Small intestine (tissue), 7 donors: ENCODE results near the gene ERC1. TPM values are rescaled to one million over a fixed set of nuclear protein-coding genes. Genes with fewer than 3 reads are reported as not detected.

Experiments used
- DNase-seq, 2 donors: peaks; one replicate each; pipeline versions ENCODE4 v3.0.0 to v3.0.0-alpha.2; 2013
- FAIRE-seq: peaks from 2 replicates; lab custom pipeline; 2012; peaks lifted over from hg19 to GRCh38; lab: Jason Lieb, UNC
- H3K27ac ChIP-seq, 3 donors: one replicate each; pipeline ENCODE4 v1.5.1; 2013; ENCODE audit warnings: low read length in 2 of 3, mild to moderate bottlenecking in 2 of 3, control low read depth in 1 of 3, inconsistent platforms in 1 of 3, low read depth in 1 of 3, moderate library complexity in 1 of 3
- H3K27me3 ChIP-seq, 3 donors: one replicate each; pipeline ENCODE4 v1.6.1; 2013; ENCODE audit warnings: low read length in 3 of 3, inconsistent platforms in 1 of 3; ENCODE audit not compliant: control insufficient read depth in 3 of 3, insufficient read depth in 3 of 3
- H3K36me3 ChIP-seq, 3 donors: one replicate each; pipeline ENCODE4 v1.6.1; 2013; ENCODE audit warnings: low read length in 3 of 3, inconsistent platforms in 1 of 3, low read depth in 1 of 3, mild to moderate bottlenecking in 1 of 3, moderate library complexity in 1 of 3; ENCODE audit not compliant: control insufficient read depth in 3 of 3, insufficient read depth in 2 of 3
- H3K4me1 ChIP-seq, 3 donors: one replicate each; pipeline ENCODE4 v1.6.1; 2013; ENCODE audit warnings: low read length in 2 of 3, inconsistent platforms in 1 of 3, low read depth in 1 of 3, mild to moderate bottlenecking in 1 of 3, moderate library complexity in 1 of 3; ENCODE audit not compliant: control insufficient read depth in 3 of 3, insufficient read depth in 2 of 3
- H3K4me3 ChIP-seq, 3 donors: one replicate each; pipeline ENCODE4 v1.5.1; 2013; ENCODE audit warnings: low read length in 3 of 3, control low read depth in 1 of 3, inconsistent platforms in 1 of 3, low read depth in 1 of 3, mild to moderate bottlenecking in 1 of 3, moderate library complexity in 1 of 3
- H3K9me3 ChIP-seq, 2 donors: one replicate each; pipeline ENCODE4 v1.6.1; 2013; ENCODE audit warnings: low read depth in 1 of 2, low read length in 1 of 2; ENCODE audit not compliant: control insufficient read depth in 2 of 2, insufficient read depth in 1 of 2
- WGBS, 3 donors: extraction: QIAGEN DNeasy Blood & Tissue Kit; methylation state at CpG; one replicate each; pipeline ENCODE4 v1.1.7; 2013; 5-methylcytosine and 5-hydroxymethylcytosine counted together
- polyA plus RNA-seq, 4 donors: library from polyadenylated mRNA; stranded (reverse) in 3 of 4; unstranded in 1 of 4; fragments of 200-250 nt in 3 of 4; fragments of 120-200 nt in 1 of 4; gene quantifications; one replicate each; pipeline versions ENCODE4 v1.2.1 to v1.2.3, GENCODE V29; 2013
- donor health status: healthy with polysubstance abuse.
- donor health status: control.
- donor health status: control.
- donor health status: Bipolar disorder and iron deficiency.
- donor health status: healthy.

ERC1 gene
- polyA plus RNA-seq, 4 donors, result 1.8 to 16.7 (median 6.1) TPM

DNA sequence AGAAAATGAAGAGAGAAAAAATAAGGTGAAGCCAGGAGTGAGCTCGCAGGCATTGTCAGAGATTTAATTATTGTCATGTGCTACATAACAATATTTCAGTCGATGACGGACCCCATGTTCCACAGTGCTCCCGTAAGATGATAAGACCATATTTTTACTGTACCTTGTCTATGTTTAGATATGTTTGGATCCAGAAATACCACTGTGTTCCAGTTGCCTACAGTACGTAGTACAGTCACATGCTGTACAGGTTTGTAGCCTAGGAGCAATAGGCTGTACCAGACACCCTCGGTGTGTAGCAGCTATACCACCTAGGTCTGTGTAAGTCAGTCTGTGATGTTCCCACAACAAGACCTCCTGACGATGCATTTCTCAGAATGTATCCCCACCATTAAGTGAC, 465.9 kb downstream of the ERC1 start:
- no peak for DNase-seq
- Histone ChIP-seq H3K27ac (no peak overlapping the region), H3K4me3 (no peak overlapping the region), H3K36me3 (peaks cover 0 to 6% (median 0%) of the 10 kb centered on the region in 3 donors), H3K27me3 (no peaks in the 10 kb centered on the region), H3K4me1 (no peaks in the 10 kb centered on the region), H3K9me3 (no peaks in the 10 kb centered on the region)
- no peak for FAIRE-seq
- 94 to 97% (median 96%) methylated on average over 7 of the region's 7 CpGs for WGBS, 3 donors

DNA sequence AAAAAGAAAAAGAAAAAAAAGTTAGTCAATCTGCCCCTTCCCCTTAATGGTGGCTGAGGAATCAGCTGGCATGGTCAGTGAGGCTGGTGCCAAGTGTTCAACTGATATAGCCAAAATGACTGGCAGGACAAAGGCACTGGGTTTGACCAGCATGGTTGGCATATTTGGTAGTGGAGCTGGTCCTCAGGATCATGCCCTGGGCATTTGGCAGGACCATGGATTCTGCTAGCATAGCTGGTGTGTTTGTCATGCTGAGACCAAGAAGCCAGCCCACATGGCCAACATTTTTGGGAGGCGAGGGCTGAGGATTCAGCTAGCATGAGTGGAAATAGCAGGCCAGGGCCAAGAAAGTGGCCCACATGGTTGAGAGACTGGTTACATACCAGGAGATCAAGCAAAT, 466.9 kb downstream of the ERC1 start:
- no peaks in the 10 kb centered on the region for H3K27me3 ChIP-seq
- H3K36me3 ChIP-seq, result peaks cover 0 to 6% (median 0%) of the 10 kb centered on the region in 3 donors
- no peak for FAIRE-seq
- 90 to 96% (median 96%) methylated on average over 1 of the region's 1 CpG for WGBS, 3 donors
- no peak for DNase-seq
- no peak overlapping the region for H3K27ac ChIP-seq
- H3K4me3 ChIP-seq, result no peak overlapping the region
- no peaks in the 10 kb centered on the region for H3K9me3 ChIP-seq
- H3K4me1 ChIP-seq, result no peaks in the 10 kb centered on the region

GRCh38 chr12:1459339-1459738, 468.3 kb downstream of the ERC1 start:
- 90 to 94% (median 94%) methylated on average over 2 of the region's 2 CpGs for WGBS, 3 donors
- Histone ChIP-seq H3K27me3 (no peaks in the 10 kb centered on the region), H3K4me3 (no peak overlapping the region), H3K36me3 (peaks cover 0 to 2% (median 0%) of the 10 kb centered on the region in 3 donors), H3K27ac (no peak overlapping the region), H3K4me1 (no peaks in the 10 kb centered on the region), H3K9me3 (no peaks in the 10 kb centered on the region)
- DNase-seq (no peak), FAIRE-seq (no peak)

- Histone ChIP-seq H3K27ac (no peak overlapping the region), H3K4me1 (no peaks in the 10 kb centered on the region), H3K36me3 (peaks cover 0 to 7% (median 0%) of the 10 kb centered on the region in 3 donors), H3K9me3 (no peaks in the 10 kb centered on the region), H3K27me3 (no peaks in the 10 kb centered on the region), H3K4me3 (no peak overlapping the region)
- DNase-seq, result no peak
- no peak for FAIRE-seq
- 87 to 94% (median 90%) methylated on average over 10 of the region's 10 CpGs for WGBS, 3 donors
Observed at GRCh38 chr12:1463073-1463905, 472.3 kb downstream of the ERC1 start.

DNA sequence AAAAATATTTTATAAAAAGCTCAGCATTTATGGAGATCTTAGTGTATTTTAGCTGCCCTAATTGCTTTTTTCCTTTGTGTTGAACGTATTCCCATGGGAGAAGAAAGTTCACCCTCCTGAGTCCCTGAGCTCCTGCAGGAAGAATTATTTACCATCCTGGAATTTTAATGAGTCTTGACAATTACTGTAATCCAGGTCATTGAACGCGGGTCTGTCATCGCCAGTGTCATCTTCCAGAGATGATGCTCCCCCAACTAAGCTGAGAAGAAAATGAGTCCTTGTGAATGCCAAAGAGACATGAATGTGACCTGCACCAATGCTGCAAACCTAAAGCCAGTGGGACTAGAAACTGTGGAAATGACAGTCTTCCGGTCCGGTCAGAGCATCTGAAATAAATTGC, 473.9 kb downstream of the ERC1 start:
- no peak for FAIRE-seq

GRCh38 chr12:1465990-1466389, 475.0 kb downstream of the ERC1 start:
- FAIRE-seq (no peak), DNase-seq (no peak)
- Histone ChIP-seq H3K4me3 (no peak overlapping the region), H3K36me3 (peaks cover 0 to 11% (median 0%) of the 10 kb centered on the region in 3 donors), H3K4me1 (no peaks in the 10 kb centered on the region), H3K27ac (no peak overlapping the region), H3K27me3 (no peaks in the 10 kb centered on the region), H3K9me3 (no peaks in the 10 kb centered on the region)
- WGBS, 3 donors, result 97 to 100% (median 97%) methylated on average over 11 of the region's 11 CpGs

More for the DNA sequence above, 473.9 kb downstream of the ERC1 start:
- no peak overlapping the region for H3K4me3 ChIP-seq
- H3K4me1 ChIP-seq, result no peaks in the 10 kb centered on the region
- no peak for DNase-seq
- WGBS, 3 donors, result 94 to 96% (median 94%) methylated on average over 6 of the region's 6 CpGs
- no peaks in the 10 kb centered on the region for H3K9me3 ChIP-seq
- no peaks in the 10 kb centered on the region for H3K27me3 ChIP-seq
- H3K36me3 ChIP-seq, result peaks cover 0 to 11% (median 0%) of the 10 kb centered on the region in 3 donors
- H3K27ac ChIP-seq, result no peak overlapping the region

DNA sequence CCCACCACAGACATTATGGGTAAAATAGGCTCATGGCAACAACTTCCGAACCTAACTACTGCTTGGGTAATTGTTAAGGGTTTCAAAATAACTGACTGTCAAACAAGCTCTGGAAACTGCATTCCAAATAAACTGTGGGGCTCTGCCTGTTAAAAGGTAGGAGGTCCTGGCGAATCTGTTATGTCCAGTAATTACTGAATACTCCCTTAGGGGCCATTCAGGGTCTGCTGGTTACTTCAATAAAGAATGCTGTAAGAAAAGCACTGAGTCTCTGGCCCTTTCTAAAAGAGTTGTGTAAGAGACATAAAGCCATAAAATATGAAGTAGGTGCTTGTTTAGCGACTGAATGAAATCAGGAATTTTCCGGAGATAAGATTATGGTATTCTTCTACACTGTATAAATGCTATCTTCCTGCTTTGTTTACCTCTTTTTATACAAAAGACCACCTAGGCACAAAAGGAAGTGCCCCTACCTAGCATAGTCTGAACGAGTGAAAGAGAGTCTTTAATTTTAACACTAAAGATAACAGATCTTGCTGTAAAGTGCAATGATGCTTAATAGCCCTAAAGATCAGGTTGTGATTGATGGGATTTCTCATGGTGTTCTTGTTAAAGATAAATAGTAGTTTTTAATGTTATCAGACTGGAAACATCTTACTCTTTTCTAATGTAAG, 475.6 kb downstream of the ERC1 start:
- WGBS, 3 donors, result 72 to 76% (median 74%) methylated on average over 5 of the region's 5 CpGs
- H3K27me3 ChIP-seq, result no peaks in the 10 kb centered on the region
- no peaks in the 10 kb centered on the region for H3K4me1 ChIP-seq
- H3K36me3 ChIP-seq, result peaks cover 0 to 11% (median 0%) of the 10 kb centered on the region in 3 donors
- DNase-seq (no peak), FAIRE-seq (no peak)
- no peak overlapping the region for H3K27ac ChIP-seq
- H3K4me3 ChIP-seq, result no peak overlapping the region
- no peaks in the 10 kb centered on the region for H3K9me3 ChIP-seq

DNA sequence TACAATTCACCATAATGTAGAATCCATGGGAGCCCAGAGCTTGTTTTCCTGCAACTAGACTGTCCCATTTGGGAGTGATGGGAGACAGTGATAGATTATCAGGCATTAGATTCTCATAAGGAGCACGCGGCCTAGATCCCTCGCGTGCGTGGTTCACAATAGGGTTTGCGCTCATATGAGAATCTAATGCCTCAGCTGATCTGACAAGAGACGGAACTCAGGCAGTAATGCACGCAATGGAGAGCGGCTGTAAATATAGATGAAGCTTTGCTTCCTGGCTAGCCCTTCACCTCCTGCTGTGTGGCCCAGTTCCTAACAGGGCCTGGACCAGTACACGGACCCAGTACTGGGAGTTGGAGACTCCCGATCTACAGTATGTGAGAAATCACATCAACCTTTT, 476.7 kb downstream of the ERC1 start:
- H3K9me3 ChIP-seq, result no peaks in the 10 kb centered on the region
- DNase-seq (no peak), FAIRE-seq (no peak)
- WGBS, 3 donors, result 97 to 99% (median 98%) methylated on average over 11 of the region's 11 CpGs
- H3K27me3 ChIP-seq, result no peaks in the 10 kb centered on the region
- H3K27ac ChIP-seq, result no peak overlapping the region
- no peak overlapping the region for H3K4me3 ChIP-seq
- H3K4me1 ChIP-seq, result no peaks in the 10 kb centered on the region
- peaks cover 0 to 11% (median 0%) of the 10 kb centered on the region in 3 donors for H3K36me3 ChIP-seq
